Spleen (tissue), 11 donors: ENCODE results near the gene CCNA2. TPM values are rescaled to one million over a fixed set of nuclear protein-coding genes. Genes with fewer than 3 reads are reported as not detected.

ENCODE experiments used
- DNase-seq: peaks from one replicate; pipeline ENCODE4 v3.0.0-alpha.2; 2020
- H3K27ac ChIP-seq, 8 donors: fragments of 200-600 bp; sonication (generic) in 7 of 8; 1 replicate in 4 of 8; 2 replicates in 4 of 8; pipeline versions ENCODE4 v1.5.0 to v1.8.0; 2016 to 2021; ENCODE audit warnings: inconsistent platforms in 4 of 8, mild to moderate bottlenecking in 4 of 8, moderate library complexity in 1 of 8
- H3K27me3 ChIP-seq, 7 donors: fragments of 200-600 bp; sonication (generic) in 6 of 7; replicated peaks in 1 of 7; 1 replicate in 4 of 7; 2 replicates in 3 of 7; pipeline versions ENCODE4 v1.5.0 to v1.8.0; 2016 to 2021; ENCODE audit warnings: inconsistent platforms in 3 of 7, mild to moderate bottlenecking in 1 of 7
- H3K36me3 ChIP-seq, 6 donors: fragments of 200-600 bp; sonication (generic) in 5 of 6; 1 replicate in 4 of 6; 2 replicates in 2 of 6; pipeline versions ENCODE4 v1.5.0 to v1.8.0; 2016 to 2021; ENCODE audit warnings: inconsistent platforms in 2 of 6
- H3K4me1 ChIP-seq, 6 donors: fragments of 200-600 bp; sonication (generic) in 5 of 6; 1 replicate in 3 of 6; 2 replicates in 3 of 6; pipeline versions ENCODE4 v1.5.0 to v1.8.0; 2016 to 2021; ENCODE audit warnings: inconsistent platforms in 3 of 6
- H3K4me3 ChIP-seq, 8 donors: fragments of 200-600 bp; sonication (generic) in 7 of 8; 1 replicate in 4 of 8; 2 replicates in 4 of 8; pipeline versions ENCODE4 v1.5.0 to v1.8.0; 2016 to 2021; ENCODE audit warnings: inconsistent platforms in 4 of 8, mild to moderate bottlenecking in 4 of 8, moderate library complexity in 2 of 8
- H3K9me3 ChIP-seq, 8 donors: fragments of 200-600 bp; sonication (generic) in 7 of 8; 1 replicate in 4 of 8; 2 replicates in 4 of 8; pipeline versions ENCODE4 v1.5.0 to v1.8.0; 2016 to 2021; ENCODE audit warnings: inconsistent platforms in 4 of 8
- POLR2A ChIP-seq, 3 donors: fragments of 450-650 bp; IDR thresholded peaks; one replicate each; pipeline ENCODE4 v1.5.1; 2017; ENCODE audit warnings: antibody characterized with exemption in 3 of 3, mild to moderate bottlenecking in 1 of 3
- POLR2AphosphoS5 ChIP-seq, 3 donors: sonication (generic); formaldehyde crosslinking; IDR thresholded peaks; one replicate each; pipeline ENCODE4 v1.5.1; 2017; ENCODE audit warnings: antibody characterized with exemption in 3 of 3
- WGBS, 5 donors: extraction: QIAGEN DNeasy Blood & Tissue Kit in 3 of 5; methylation state at CpG; one replicate each; pipeline versions ENCODE4 v1.1.5 to v1.1.7; 2013 to 2018; 5-methylcytosine and 5-hydroxymethylcytosine counted together
- intact Hi-C: fragments of 100-400 bp; cut with DNase I; formaldehyde crosslinking; loops from one replicate; pipeline ENCODE4 v1.15.0; 2023; ENCODE audit warnings: low total_unique reads
- polyA plus RNA-seq, 3 donors: library from polyadenylated mRNA; stranded (reverse); fragments of 200-250 nt; gene quantifications; one replicate each; pipeline ENCODE4 v1.2.1, GENCODE V29; 2013
- total RNA-seq, 7 donors: library from RNA; depleted of rRNA in 3 of 7; stranded (reverse); fragments of >200 nt in 3 of 7; fragmentation: NEBNext Ultra II Directional in 4 of 7; extraction: Animal tissue kit (Norgen Biotek cat#: 25700) in 4 of 7; gene quantifications; one replicate each; pipeline versions ENCODE4 v1.1.0 to v1.2.1, GENCODE V29; 2016 to 2021
- TF ChIP-seq, protein P1 (sequence below), 11 experiments: fragments of 200-600 bp in 7 of 11; fragments of 450-650 bp in 4 of 11; sonication (generic) in 4 of 11; IDR thresholded peaks in 8 of 11; conservative IDR thresholded peaks in 3 of 11; 1 replicate in 7 of 11; 2 replicates in 4 of 11; pipeline versions ENCODE4 v1.4.0 to v1.8.0; 2016 to 2021; ENCODE audit warnings: antibody characterized with exemption in 11 of 11, inconsistent platforms in 4 of 11, mild to moderate bottlenecking in 1 of 11
- donor health status: healthy with polysubstance abuse.
- donor health status: DM: no; HTN: no; CAD: no; lungs with moderate emphysema.
- donor health status: DM: no; HTN: no; CAD: no.
- donor health status: Bipolar disorder and iron deficiency.
- donor health status: healthy.
- donor health status: DM: no; HTN: no; CAD: no.
- donor health status: DM: yes; HTN: yes; CAD: no.

The CCNA2 gene
- total and polyA plus RNA-seq, 10 donors, result 2.1 to 10.9 (median 5.9) TPM

GRCh38 chr4:121811122-121811521 is 12.6 kb downstream of the CCNA2 start:
- peaks cover 12 to 100% (median 92%) of the 10 kb centered on the region in 6 donors for H3K36me3 ChIP-seq
- no peak for DNase-seq
- no peaks in the 10 kb centered on the region for H3K27me3 ChIP-seq
- H3K4me1 ChIP-seq, result no peaks in the 10 kb centered on the region
- intact Hi-C loops, result no loop called here
- H3K4me3 ChIP-seq, result no peak overlapping the region
- TF ChIP-seq POLR2AphosphoS5 (IDR thresholded peaks at IDR 0.05) (no peak), POLR2A (IDR thresholded peaks at IDR 0.05) (no peak)
- TF ChIP-seq, protein P1, sequence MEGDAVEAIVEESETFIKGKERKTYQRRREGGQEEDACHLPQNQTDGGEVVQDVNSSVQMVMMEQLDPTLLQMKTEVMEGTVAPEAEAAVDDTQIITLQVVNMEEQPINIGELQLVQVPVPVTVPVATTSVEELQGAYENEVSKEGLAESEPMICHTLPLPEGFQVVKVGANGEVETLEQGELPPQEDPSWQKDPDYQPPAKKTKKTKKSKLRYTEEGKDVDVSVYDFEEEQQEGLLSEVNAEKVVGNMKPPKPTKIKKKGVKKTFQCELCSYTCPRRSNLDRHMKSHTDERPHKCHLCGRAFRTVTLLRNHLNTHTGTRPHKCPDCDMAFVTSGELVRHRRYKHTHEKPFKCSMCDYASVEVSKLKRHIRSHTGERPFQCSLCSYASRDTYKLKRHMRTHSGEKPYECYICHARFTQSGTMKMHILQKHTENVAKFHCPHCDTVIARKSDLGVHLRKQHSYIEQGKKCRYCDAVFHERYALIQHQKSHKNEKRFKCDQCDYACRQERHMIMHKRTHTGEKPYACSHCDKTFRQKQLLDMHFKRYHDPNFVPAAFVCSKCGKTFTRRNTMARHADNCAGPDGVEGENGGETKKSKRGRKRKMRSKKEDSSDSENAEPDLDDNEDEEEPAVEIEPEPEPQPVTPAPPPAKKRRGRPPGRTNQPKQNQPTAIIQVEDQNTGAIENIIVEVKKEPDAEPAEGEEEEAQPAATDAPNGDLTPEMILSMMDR (IDR thresholded peaks at IDR 0.05 in 8 of 11, conservative IDR thresholded peaks at IDR 0.05 in 3 of 11), result no peak
- no peak overlapping the region for H3K27ac ChIP-seq
- no peaks in the 10 kb centered on the region for H3K9me3 ChIP-seq

- H3K9me3 ChIP-seq, result no peaks in the 10 kb centered on the region
- peaks cover 12 to 91% (median 80%) of the 10 kb centered on the region in 6 donors for H3K36me3 ChIP-seq
- DNase-seq, result no peak
- H3K4me3 ChIP-seq, result no peak overlapping the region
- peaks cover 12 to 40% (median 29%) of the 10 kb centered on the region in 6 donors for H3K4me1 ChIP-seq
- no peak for TF ChIP-seq POLR2A (IDR thresholded peaks at IDR 0.05)
- TF ChIP-seq, protein P1 (IDR thresholded peaks at IDR 0.05 in 8 of 11, conservative IDR thresholded peaks at IDR 0.05 in 3 of 11), result no peak
- TF ChIP-seq POLR2AphosphoS5 (IDR thresholded peaks at IDR 0.05), result no peak
- no peaks in the 10 kb centered on the region for H3K27me3 ChIP-seq
- no peak overlapping the region for H3K27ac ChIP-seq
- 82 to 91% (median 84%) methylated on average over 4 of the region's 4 CpGs for WGBS, 5 donors
- intact Hi-C loops, result no loop called here
Observed at GRCh38 chr4:121806411-121806810, 17.3 kb downstream of the CCNA2 start.

DNA sequence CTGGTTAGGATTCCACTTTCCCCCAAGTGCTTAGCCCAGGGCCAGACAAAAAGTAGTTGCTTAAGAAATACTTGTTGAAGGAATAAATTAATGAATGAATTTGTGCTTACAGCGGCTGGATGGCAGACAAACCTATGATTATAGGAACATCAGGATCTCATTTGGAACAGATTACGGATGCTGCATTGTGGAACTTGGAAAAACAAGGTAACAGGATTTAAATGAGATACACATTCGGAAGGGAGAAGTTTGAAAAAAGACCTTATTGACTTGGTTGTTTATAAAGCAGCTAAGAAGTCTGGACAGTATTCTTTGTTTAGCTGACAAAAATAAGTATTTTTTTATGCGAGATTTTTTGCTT is 22.0 kb downstream of the CCNA2 start:
- intact Hi-C loops, result no loop called here
- Histone ChIP-seq H3K27me3 (no peaks in the 10 kb centered on the region), H3K4me1 (peaks cover 13 to 63% (median 44%) of the 10 kb centered on the region in 6 donors), H3K4me3 (peak overlapping the region; percentile 77 to 95 (median 90)), H3K27ac (peak overlapping the region in 7 of 8 donors; percentile 91 to 96 (median 94)), H3K9me3 (no peaks in the 10 kb centered on the region), H3K36me3 (peaks cover 3 to 44% (median 40%) of the 10 kb centered on the region in 6 donors)
- DNase-seq, result no peak
- TF ChIP-seq POLR2A (IDR thresholded peaks at IDR 0.05) (no peak), POLR2AphosphoS5 (IDR thresholded peaks at IDR 0.05) (no peak)
- TF ChIP-seq, protein P1 (IDR thresholded peaks at IDR 0.05 in 8 of 11, conservative IDR thresholded peaks at IDR 0.05 in 3 of 11), result no peak
- WGBS, 5 donors, result 19 to 22% (median 20%) methylated on average over 4 of the region's 4 CpGs

DNA sequence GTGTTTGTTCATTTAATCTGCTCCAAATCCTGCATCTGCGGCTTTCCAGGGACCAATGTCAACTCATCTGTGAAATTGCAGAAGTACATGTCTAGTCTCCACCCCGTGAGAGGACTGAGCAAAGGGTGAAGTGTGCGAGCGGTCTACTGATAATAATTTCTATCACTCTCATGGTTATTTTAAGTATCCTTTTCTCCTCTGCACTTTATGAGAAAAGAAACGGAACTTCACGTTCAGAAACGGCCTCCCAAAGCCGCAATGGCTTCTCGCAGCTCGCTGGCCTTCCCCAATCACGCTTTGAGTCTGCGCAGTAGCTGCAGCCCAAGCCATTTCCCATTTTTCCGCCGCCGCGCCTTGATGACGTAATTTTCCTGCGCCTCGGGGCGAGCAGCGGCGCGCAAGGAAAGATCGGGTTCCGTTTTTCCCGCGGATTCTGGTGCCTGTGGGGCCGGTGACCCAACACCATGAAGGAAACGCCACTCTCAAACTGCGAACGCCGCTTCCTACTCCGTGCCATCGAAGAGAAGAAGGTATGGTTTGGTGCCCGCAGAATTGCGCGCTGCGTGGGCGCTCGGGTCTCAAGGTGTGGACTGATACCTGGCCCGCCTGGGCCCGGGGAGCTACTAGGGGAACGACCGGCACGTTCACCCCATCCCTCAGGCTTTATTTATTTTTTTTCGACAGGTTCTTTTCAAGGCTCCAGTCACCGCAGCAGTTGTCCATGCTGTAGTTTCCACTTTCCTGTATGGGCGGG is 22.5 kb downstream of the CCNA2 start, which contains the start of gene EXOSC9:
TSS of gene EXOSC9 (plus strand) at position 363 of the 754 bp plus-strand sequence. CDS start at position 465, 102 bp downstream.
- Histone ChIP-seq H3K27ac (peak within 1 kb of the TSS; percentile 91 to 96 (median 94)), H3K27me3 (no peaks in the 10 kb centered on the region), H3K4me1 (peaks cover 13 to 63% (median 44%) of the 10 kb centered on the region in 6 donors), H3K4me3 (peak within 1 kb of the TSS; percentile 77 to 95 (median 90)), H3K9me3 (no peaks in the 10 kb centered on the region), H3K36me3 (peaks cover 3 to 39% (median 34%) of the 10 kb centered on the region in 6 donors)
- 0 to 1% (median 1%) methylated on average over 43 to 48 of the region's 48 CpGs for WGBS, 5 donors
- peak; percentile 96 for DNase-seq
- TF ChIP-seq POLR2A (IDR thresholded peaks at IDR 0.05) (peak; percentile 65 to 83 (median 69)), POLR2AphosphoS5 (IDR thresholded peaks at IDR 0.05) (peak; percentile 97 to 99 (median 98))
- TF ChIP-seq, protein P1 (IDR thresholded peaks at IDR 0.05 in 8 of 11, conservative IDR thresholded peaks at IDR 0.05 in 3 of 11), result peak in 4 of 11 experiments; percentile 6 to 28 (median 19)
- intact Hi-C loops, result no loop called here
